ENCODE results near the gene CLK3. TPM values are rescaled to one million over a fixed set of nuclear protein-coding genes. Genes with fewer than 3 reads are reported as not detected.

CLK3 gene
- total RNA-seq, 1 donor from 2014 or later = 73.6 TPM

DNA sequence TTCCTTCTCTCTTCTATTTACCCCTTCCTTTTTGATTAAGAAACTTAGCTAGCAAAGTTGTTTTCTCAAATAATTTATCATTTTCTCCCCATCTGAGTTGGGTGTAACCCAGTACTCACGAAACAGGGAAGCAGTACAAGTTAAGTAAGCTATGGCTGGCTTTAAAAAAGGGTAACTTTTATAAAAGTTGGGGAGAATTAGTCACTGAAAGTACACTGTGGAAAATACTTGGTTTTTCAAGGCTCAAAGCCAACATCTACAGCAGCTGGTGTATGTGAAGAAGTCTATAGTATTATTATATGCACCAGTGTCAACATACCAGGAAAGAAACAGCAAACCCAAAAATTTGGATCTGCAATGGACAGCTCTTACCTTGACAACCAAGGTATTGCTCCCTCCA is 25.5 kb downstream of the CLK3 start:
- peaks cover 38% of the 10 kb centered on the region for H3K4me1 Mint-ChIP-seq (ENCODE audit: unreplicated experiment)
- H3K9me3 Mint-ChIP-seq = no peaks in the 10 kb centered on the region
- DNase-seq (ENCODE audit: extremely low spot score, unreplicated experiment) = no peak
- H3K36me3 Mint-ChIP-seq = peaks cover 36% of the 10 kb centered on the region
- H3K4me3 Mint-ChIP-seq = peak overlapping the region; percentile 80
- TF ChIP-seq, protein P1, sequence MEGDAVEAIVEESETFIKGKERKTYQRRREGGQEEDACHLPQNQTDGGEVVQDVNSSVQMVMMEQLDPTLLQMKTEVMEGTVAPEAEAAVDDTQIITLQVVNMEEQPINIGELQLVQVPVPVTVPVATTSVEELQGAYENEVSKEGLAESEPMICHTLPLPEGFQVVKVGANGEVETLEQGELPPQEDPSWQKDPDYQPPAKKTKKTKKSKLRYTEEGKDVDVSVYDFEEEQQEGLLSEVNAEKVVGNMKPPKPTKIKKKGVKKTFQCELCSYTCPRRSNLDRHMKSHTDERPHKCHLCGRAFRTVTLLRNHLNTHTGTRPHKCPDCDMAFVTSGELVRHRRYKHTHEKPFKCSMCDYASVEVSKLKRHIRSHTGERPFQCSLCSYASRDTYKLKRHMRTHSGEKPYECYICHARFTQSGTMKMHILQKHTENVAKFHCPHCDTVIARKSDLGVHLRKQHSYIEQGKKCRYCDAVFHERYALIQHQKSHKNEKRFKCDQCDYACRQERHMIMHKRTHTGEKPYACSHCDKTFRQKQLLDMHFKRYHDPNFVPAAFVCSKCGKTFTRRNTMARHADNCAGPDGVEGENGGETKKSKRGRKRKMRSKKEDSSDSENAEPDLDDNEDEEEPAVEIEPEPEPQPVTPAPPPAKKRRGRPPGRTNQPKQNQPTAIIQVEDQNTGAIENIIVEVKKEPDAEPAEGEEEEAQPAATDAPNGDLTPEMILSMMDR (conservative IDR thresholded peaks at IDR 0.05) = no peak
- peak overlapping the region; percentile 99 for H3K27ac Mint-ChIP-seq
- H3K27me3 Mint-ChIP-seq = no peaks in the 10 kb centered on the region

DNA sequence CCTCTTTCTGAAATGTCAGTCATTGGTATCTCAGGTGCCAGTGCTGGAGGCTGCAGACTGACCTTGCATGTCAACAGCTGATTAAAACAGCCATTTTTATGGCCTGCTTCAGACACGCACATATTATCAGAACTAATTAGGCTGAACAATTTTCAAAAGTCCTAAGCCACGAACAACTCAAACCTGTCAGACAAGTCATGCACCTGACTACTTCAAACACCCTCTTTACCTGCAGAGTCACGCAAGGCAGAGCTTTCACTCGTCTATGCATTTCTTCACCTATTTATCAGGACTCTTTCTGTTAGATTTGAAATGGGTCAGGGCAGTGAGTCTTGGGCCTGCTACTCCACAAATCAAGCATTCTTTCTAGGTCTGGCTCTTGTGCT is 26.7 kb downstream of the CLK3 start:
- Mint-ChIP-seq H3K36me3 (peaks cover 30% of the 10 kb centered on the region), H3K4me3 (peak overlapping the region; percentile 80), H3K27ac (peak overlapping the region; percentile 99), H3K4me1 (ENCODE audit: unreplicated experiment) (peaks cover 45% of the 10 kb centered on the region), H3K27me3 (no peaks in the 10 kb centered on the region), H3K9me3 (no peaks in the 10 kb centered on the region)
- no peak for DNase-seq (ENCODE audit: extremely low spot score, unreplicated experiment)
- TF ChIP-seq, protein P1 (conservative IDR thresholded peaks at IDR 0.05) = no peak

DNA sequence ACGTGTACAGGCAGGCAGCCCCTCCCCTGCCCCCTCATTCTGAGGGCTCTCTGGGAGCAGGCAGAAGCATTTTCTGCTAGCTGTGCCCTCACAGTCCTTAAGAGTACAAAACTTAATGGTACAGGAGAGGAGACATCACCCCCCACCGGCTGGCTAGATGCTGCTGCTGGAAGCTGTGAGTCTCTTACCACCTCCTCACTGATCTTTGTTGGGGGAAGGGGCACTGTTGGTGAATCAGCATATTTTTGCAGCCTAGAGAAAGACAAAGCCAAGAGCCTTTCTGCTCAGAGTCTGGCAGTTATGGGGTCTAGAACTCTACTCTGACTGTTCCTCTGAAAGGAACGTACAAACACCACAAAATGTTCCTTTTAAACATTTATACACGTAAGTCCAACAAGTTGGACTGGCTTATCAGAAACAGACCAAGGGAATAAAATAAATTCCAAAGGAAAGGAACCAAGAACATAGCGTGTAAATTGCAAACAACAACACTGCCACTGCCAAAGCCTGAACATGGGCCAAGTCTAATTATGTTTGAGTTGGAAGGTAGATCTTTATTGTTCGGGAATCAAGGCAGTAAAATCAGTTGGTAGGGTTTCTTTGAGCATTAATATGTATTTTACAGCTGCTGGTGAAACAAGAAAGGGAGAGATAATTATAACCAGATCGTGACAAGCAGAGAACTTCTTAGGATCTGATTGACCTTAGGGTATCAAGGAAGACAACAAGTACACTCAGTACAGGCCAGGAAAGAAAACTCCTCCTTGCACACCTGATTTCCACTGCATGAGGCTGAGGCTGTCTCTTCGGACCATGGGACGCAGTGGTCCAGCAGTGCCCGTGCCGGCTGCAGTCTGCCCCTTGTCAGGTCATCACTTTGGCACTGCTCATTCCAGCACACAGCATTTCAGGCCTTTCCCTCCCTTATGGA is 27.4 kb downstream of the CLK3 start:
- Mint-ChIP-seq H3K4me1 (ENCODE audit: unreplicated experiment) (peaks cover 41% of the 10 kb centered on the region), H3K36me3 (peaks cover 28% of the 10 kb centered on the region), H3K4me3 (peak overlapping the region; percentile 80), H3K9me3 (no peaks in the 10 kb centered on the region), H3K27ac (peak overlapping the region; percentile 99), H3K27me3 (no peaks in the 10 kb centered on the region)
- no peak for DNase-seq (ENCODE audit: extremely low spot score, unreplicated experiment)
- TF ChIP-seq, protein P1 (conservative IDR thresholded peaks at IDR 0.05) = no peak

DNA sequence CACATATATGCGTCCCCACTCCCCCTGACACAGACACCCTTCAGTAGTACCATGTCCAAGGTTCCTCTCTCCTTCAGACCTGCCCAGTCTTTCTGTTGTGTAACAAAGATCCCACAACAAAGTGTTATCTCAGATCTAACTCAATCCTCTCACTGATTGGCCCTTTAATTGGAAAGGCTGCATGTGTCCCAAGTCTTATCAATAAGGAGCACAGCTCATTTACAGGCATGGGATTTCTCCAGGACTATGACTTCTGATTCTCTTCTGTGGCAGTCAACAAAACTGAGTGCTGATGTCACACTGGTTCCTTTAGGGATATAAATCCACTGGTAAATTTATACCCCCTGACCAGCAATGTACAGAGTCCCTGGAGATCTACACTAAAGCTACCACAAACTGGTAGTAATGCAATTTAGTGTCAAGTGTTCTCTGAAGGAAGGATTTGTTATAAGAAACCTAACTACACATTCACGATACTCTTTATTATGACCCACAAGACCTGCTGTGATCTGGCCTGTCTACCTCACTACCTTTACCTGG is 28.1 kb downstream of the CLK3 start:
- DNase-seq (ENCODE audit: extremely low spot score, unreplicated experiment) = no peak
- Mint-ChIP-seq H3K4me3 (peak overlapping the region; percentile 80), H3K4me1 (ENCODE audit: unreplicated experiment) (peaks cover 44% of the 10 kb centered on the region), H3K27ac (peak overlapping the region; percentile 99), H3K9me3 (no peaks in the 10 kb centered on the region), H3K36me3 (peaks cover 30% of the 10 kb centered on the region), H3K27me3 (no peaks in the 10 kb centered on the region)
- TF ChIP-seq, protein P1 (conservative IDR thresholded peaks at IDR 0.05) = no peak

- peak overlapping the region; percentile 26 for H3K4me3 Mint-ChIP-seq
- H3K27ac Mint-ChIP-seq = peak overlapping the region; percentile 88
- no peaks in the 10 kb centered on the region for H3K27me3 Mint-ChIP-seq
- TF ChIP-seq, protein P1 (conservative IDR thresholded peaks at IDR 0.05) = no peak
- H3K9me3 Mint-ChIP-seq = no peaks in the 10 kb centered on the region
- H3K36me3 Mint-ChIP-seq = peaks cover 35% of the 10 kb centered on the region
- no peak for DNase-seq (ENCODE audit: extremely low spot score, unreplicated experiment)
- peaks cover 43% of the 10 kb centered on the region for H3K4me1 Mint-ChIP-seq (ENCODE audit: unreplicated experiment)
These were observed 30.8 kb downstream of the CLK3 start for GRCh38 chr15:74646480-74646879.
